HG02938 (cell line): ENCODE measurements around the gene DCBLD2.

Experiments used
- ATAC-seq: cut with Tn5 transposase; IDR thresholded peaks from one replicate; pipeline ENCODE4 v1.9.1; 2021; ENCODE audit warnings: mild to moderate bottlenecking, moderate library complexity; ENCODE audit not compliant: unreplicated experiment

DCBLD2 gene

GRCh38 chr3:98770261-98771039 lies 131.0 kb downstream of the DCBLD2 start:
- no peak for ATAC-seq

DNA sequence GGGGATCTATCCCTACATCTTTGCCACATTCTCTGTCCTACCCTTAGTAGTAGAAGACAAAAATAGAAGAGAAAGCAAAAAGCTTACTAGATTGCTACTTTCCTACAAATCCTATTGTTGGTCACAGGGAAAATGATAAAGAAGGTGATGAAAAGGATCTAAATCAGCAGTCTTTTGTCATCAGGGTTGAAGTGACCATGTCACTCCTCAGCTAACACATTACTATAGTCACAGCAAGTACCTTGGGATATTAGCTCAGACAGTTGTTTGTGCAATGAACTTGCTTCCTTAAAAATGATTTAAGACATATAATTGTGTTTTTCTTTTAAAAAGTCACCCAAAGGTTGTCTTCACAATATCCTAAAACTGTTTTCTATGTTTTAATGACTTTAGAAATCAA lies 132.0 kb downstream of the DCBLD2 start:
- no peak for ATAC-seq

DNA sequence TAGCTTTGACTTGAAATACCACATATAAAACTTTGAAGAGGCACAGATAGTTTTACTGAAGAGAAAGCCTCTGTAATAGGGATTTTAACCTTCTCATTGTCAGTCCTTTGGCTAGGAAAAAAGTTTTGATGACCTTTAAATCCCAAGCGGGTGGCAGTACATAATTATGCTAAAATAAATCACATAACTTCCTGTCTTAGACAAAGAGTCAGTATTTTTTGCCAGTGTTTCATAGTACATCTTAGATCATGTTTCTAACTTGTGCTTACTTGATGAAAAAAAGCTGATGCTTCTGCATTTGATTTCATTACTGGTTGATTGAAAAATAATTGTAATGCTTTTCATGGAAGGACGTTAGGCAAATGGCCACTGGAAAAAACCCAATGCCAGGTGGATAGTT lies 132.5 kb downstream of the DCBLD2 start:
- ATAC-seq = no peak

- no peak for ATAC-seq
Measured at GRCh38 chr3:98766924-98767323, 134.6 kb downstream of the DCBLD2 start.

DNA sequence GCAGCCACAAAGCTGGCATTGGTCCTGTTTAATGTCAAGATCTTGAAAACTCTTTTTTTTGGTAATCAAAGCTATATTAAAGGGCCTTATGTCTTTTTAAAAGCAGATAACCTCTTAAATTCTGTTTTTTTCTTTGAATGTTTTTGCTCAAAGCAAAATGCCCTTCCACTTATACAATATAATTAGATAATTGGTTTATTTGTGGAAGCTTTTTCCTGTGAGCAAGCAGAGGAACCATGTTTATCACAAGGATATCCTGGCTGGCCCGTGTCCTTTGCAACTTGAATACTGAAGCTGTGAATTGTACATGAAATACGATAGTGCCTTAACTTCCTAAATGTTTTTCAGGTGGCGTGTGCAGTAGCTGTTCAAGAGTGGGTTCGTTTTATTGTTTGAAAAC lies 135.8 kb downstream of the DCBLD2 start:
- no peak for ATAC-seq

DNA sequence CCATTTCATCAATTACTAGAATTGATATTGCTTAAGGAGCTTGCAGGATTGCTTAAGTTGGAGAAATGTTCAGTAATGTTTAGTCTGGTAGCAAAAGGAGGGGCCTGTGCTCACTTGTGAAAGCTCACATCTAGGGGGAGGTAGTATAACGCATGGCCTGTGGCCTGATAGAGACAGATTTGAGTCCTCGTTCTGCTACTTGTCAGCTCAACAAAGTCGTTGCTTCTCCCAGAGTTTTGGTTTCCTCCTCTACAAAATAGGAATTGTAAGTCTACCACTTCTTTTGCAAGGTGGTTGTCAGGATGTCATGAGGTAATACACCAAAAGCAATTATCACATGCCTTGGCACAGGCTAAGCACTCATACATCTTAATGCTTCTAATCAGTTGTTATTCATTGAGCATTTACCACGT lies 137.0 kb downstream of the DCBLD2 start:
- no peak for ATAC-seq

- no peak for ATAC-seq
Measured at GRCh38 chr3:98763819-98764418, 137.6 kb downstream of the DCBLD2 start.

DNA sequence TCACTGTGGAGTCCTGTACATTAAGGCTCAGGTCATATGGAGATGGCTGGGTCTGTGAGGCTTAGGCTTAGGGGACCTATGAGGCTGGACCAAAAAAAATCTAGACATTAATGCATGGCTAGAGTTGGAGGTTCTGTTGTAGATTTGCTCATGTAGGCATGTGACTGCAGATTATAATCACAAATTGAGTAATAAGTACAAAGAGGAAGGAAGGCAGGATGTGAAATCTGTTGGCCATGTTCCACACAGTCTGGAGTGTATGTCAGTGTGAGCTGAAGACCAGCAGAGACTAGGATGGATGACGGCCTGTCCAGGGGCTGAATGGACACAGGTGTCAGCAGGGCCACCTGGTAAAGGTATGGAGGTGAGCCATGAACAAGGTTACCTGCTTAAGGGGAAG lies 138.4 kb downstream of the DCBLD2 start, which contains the start of gene ST3GAL6:
TSS of gene ST3GAL6 (plus strand) at position 265 of the 400 bp plus-strand sequence. CDS start 5,101 bp downstream, outside the sequence.
- ATAC-seq = no peak

- ATAC-seq = no peak
Measured at GRCh38 chr3:98761643-98762229, 139.8 kb downstream of the DCBLD2 start.

DNA sequence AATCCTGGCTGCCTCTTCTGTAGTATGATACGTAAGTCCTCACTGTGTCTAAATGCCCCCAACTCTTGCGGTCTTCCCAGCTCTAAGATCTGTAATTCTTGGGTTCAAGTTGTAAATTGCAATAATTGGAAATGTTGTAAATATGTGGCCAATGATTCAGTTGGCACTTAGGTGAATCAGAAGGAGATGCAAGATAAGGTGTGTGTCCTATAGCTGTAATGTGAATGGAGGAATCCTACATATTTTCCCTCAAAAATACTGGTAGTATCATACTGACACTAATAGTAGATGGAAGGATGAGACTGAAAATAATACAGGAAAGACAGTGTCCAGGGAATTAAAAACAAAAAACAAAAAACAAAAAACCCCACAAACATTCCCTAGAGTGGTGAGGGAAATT lies 141.9 kb downstream of the DCBLD2 start:
- ATAC-seq = no peak

GRCh38 chr3:98755601-98756000 lies 145.9 kb downstream of the DCBLD2 start:
- no peak for ATAC-seq

- ATAC-seq = no peak
Measured at GRCh38 chr3:98754483-98754882, 147.0 kb downstream of the DCBLD2 start.

DNA sequence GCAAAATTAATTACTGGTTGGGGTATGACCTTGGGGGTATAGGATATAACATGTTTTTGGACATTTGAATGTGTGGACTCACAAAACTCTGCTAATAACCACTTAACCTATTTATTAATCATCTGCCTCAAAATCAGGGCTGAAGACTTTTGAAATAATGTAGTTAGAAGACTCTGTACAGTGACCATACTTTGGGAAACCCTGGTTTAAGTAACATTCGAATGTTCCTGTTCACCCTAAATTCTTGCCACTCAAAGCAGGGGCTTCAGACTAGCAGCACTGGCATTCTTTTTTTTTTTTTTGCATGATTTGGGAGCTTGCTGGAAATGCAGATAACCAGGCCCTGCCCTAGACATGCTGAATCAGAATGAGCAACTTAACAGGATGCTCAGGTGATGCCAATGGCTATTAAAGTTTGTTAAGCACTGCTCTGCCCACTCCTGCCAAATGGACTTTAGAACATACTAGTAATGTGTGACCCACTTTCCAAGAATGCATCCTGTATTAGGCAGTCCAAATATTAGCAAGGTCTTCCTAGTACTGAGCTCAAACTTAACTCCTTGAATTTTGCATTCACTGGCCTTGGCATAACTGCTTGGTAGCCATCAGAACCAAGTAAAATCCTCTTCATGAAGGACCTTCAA lies 151.1 kb downstream of the DCBLD2 start:
- ATAC-seq = no peak

GRCh38 chr3:98746882-98747281 lies 154.6 kb downstream of the DCBLD2 start:
- ATAC-seq = no peak

DNA sequence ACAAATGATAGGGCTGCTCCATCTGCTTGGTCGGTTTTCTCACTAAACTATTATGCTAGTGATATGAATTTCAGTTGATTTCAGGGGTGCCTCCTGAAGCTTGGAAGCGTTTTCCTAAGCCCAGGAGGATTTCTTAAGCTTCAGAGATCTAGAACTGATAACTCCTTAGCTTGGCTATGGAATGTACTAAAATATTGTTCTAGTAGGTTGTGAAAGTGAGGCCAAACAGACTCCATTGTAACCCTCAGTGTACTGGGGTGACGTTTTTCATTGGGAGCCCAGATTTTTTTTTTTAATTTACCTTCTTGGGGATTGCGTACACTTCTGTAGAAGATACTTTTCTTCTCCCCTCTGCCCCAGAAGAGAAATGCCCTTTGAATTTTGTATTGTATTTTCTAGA lies 155.4 kb downstream of the DCBLD2 start:
- no peak for ATAC-seq
